Inflammatory macrophage (primary cell): ENCODE data around the gene DICER1.

Source experiments
- DNase-seq, 2 donors: peaks; one replicate each; pipeline ENCODE4 v3.0.0-alpha.2; 2020 to 2022

Gene DICER1

DNA sequence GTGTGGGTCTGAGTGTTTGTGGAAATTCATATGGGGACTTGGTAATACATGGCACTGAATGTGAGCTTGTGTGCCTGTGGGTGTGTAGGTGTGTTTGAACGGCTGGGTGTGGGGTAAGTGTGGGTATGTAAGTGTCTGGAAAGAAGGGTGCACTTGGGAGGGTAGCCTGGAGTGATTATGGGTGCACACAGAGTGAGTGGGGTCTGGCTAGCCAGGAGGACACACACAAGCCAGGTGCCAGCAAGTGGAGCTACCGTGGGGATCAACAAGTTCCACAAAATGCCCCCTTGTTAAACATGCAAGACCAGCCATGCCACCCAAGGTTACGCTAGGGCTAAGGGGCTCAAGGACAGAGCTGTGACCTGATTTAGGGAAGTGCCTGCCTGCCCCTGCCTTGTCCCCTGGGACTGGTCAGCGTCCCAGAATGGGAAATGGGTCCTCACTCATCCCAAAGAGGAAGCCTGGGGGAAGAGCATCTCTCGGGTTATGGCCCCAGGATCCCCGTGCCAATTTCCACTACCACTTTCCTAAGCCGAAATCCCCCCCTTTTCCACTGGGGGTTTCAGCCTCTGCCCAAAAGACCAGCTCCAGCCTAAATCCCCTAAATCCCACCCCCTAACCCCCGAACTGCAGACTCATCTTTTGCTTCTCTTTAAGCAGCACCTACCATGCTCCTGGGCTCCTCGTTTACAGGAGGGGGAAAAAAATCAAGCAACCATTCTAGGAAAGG, 118.6 kb downstream of the DICER1 start:
- no peak for DNase-seq

DNA sequence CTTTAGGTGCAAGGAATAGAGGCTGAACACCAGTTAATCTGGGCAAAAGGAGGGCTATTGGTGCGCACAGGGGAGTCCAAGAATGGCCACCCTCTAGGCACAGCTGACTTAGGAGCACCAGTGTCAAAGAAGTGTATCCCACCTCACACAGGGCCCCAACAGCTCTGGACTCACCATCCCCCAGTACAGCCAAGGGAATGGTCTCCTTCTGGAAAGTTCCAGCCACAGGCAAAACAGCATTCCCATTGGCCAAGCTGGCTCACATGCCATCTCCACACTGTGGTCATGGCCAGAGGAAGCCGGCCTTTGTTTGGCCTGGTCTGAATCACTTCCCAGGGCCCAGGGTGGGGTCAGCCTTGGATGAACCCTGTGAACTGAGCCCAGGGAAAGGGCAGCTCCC, 120.1 kb downstream of the DICER1 start:
- no peak for DNase-seq
